IPS-18a (cell line): ENCODE measurements around the gene ARFIP2.

Experiments
- H3K27ac ChIP-seq: one replicate; pipeline ENCODE4 v1.5.1; 2013; ENCODE audit warnings: low read length
- H3K27me3 ChIP-seq: one replicate; pipeline ENCODE4 v1.6.1; 2013; ENCODE audit warnings: mild to moderate bottlenecking, low read length; ENCODE audit not compliant: control insufficient read depth, insufficient read depth
- H3K36me3 ChIP-seq: one replicate; pipeline ENCODE4 v1.6.1; 2013; ENCODE audit warnings: low read depth, low read length; ENCODE audit not compliant: control insufficient read depth
- H3K4me1 ChIP-seq: one replicate; pipeline ENCODE4 v1.6.1; 2013; ENCODE audit warnings: low read depth, low read length; ENCODE audit not compliant: control insufficient read depth
- H3K4me3 ChIP-seq: one replicate; pipeline ENCODE4 v1.5.1; 2013; ENCODE audit warnings: low read length
- H3K9ac ChIP-seq: one replicate; pipeline ENCODE4 v1.6.1; 2013; ENCODE audit warnings: mild to moderate bottlenecking, low read length, moderate library complexity
- H3K9me3 ChIP-seq: one replicate; pipeline ENCODE4 v1.6.1; 2013; ENCODE audit warnings: low read depth, low read length; ENCODE audit not compliant: control insufficient read depth

The ARFIP2 gene

DNA sequence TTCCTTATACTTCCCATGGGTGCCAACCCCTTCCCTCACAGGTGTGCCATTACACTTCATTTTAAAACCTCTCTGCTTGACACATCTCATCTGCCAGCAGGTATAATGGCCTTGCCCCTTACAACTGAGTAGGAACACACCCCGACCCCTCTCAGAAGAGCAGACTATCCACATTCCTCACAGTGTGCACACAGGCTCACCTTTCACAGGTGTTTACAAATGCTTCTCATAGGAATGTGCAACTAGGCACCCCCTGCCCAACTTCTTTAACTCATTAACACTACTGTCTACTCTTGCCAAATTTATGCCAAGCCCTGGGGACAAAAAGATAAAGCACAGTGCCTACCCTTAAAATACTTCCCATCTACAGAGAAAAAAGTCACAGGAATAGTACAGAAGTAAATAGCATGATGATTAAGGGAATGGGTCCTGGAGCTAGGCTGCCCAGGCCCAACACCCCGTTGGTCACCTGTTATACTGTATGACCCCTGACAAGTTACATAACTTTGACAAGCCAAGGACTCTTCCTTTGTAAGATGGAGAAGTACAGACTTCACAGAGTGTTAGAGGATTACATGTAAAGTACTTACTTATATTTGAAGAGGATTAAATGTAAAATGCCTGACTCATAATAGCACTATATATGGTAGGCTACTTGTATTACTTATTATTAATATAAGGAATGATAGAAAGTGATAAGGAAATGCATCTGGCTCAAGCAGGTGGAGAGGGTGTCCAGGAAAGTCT, 22.6 kb downstream of the ARFIP2 start:
- no peak overlapping the region for H3K4me3 ChIP-seq
- no peak overlapping the region for H3K9ac ChIP-seq
- no peaks in the 10 kb centered on the region for H3K4me1 ChIP-seq
- no peaks in the 10 kb centered on the region for H3K27me3 ChIP-seq
- no peak overlapping the region for H3K27ac ChIP-seq
- peaks cover 16% of the 10 kb centered on the region for H3K36me3 ChIP-seq
- no peaks in the 10 kb centered on the region for H3K9me3 ChIP-seq

DNA sequence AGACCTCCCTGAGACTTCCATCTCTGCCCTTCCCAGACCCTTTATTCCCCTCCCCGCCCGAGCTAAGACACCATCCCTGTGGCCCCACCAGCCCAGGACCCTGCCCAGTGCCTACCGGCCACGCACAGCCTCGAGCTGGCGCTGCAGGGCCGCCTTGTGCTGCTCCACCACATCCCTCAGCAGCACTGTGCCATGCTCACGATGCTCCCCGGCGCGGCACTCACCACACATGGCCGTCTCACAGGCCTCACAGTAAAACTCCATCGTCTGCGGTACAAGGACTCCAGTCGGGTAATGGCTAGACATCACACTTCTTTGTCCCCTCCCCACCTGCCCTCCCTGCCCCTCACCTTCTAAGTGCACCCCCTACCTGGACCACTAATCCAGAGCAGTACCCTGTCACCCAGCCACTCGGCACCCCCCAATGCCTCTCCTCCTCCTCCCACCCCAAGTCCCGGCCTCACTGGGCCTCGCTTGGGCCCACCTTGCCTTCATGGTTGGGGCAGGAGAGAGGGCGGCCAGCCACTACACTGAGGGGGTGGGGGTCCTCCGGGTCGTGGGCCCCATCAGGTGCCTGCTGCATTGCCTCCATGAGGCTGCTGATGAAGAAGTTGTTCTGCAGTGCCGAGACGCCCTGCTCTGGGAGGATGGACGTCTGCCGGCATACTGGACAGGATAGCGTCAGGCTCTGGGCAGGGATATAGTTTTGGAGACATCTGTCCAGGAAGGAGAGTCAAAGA, 23.4 kb downstream of the ARFIP2 start:
- H3K4me3 ChIP-seq, result no peak overlapping the region
- H3K9ac ChIP-seq, result no peak overlapping the region
- no peaks in the 10 kb centered on the region for H3K9me3 ChIP-seq
- peaks cover 16% of the 10 kb centered on the region for H3K36me3 ChIP-seq
- H3K27ac ChIP-seq, result no peak overlapping the region
- H3K4me1 ChIP-seq, result no peaks in the 10 kb centered on the region
- no peaks in the 10 kb centered on the region for H3K27me3 ChIP-seq

DNA sequence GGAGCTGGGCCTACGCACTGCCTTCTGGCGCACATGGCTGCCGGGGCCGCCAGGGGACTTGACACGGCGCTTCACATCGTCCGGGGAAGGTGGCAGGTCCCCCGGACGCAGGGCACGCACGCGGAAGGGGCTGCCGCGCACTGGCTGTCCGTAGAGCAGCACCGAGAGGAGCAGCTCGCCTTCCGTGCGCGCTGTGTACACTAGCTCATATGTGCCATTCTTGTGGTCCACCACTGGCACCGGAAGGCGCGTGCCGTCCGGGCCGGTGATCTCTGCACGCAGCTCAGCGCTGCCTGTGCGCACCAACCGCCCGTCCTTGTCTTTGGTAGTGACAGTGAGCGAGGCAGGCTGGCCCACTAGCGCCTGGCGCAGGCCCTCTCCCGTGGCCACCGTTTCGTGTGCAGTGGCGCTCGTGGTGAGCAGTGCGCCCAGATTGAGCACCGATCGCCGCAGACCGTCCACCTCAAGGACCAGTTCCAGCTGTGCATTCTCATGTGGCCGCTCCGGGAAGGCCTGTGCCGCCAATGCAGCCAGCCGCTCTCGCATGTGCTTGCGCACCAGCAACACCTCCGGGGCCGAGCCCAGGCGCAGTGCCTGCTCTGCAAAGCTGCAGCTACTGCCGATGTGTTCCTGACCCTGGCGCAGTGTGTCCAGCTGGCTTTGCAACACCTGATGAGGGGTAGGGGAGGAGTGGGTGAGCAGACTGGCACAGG, 24.6 kb downstream of the ARFIP2 start:
- no peak overlapping the region for H3K4me3 ChIP-seq
- no peak overlapping the region for H3K9ac ChIP-seq
- no peaks in the 10 kb centered on the region for H3K9me3 ChIP-seq
- H3K36me3 ChIP-seq, result peaks cover 16% of the 10 kb centered on the region
- H3K27me3 ChIP-seq, result no peaks in the 10 kb centered on the region
- H3K4me1 ChIP-seq, result no peaks in the 10 kb centered on the region
- H3K27ac ChIP-seq, result no peak overlapping the region

DNA sequence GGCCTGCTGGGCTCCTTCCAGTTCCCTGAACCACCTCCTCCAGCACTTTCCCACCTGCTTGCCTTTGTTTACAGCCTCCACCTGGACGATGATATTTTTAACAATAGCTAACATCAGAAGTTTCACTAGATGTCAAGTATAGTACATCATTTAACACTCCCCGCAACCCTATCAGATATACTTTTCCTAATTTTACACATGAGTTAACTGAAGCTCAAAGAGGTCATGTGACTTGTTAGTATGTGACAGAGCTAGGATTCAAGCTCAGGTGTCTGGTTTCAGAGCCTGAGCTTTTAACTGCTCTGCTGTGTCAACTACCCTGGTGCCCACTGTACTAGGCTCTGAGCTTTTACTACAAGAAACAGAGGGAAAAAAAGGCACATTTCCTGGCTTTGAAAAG, 26.1 kb downstream of the ARFIP2 start:
- Histone ChIP-seq H3K27ac (no peak overlapping the region), H3K27me3 (no peaks in the 10 kb centered on the region), H3K9me3 (no peaks in the 10 kb centered on the region), H3K4me3 (no peak overlapping the region), H3K4me1 (no peaks in the 10 kb centered on the region), H3K36me3 (peaks cover 24% of the 10 kb centered on the region), H3K9ac (no peak overlapping the region)

DNA sequence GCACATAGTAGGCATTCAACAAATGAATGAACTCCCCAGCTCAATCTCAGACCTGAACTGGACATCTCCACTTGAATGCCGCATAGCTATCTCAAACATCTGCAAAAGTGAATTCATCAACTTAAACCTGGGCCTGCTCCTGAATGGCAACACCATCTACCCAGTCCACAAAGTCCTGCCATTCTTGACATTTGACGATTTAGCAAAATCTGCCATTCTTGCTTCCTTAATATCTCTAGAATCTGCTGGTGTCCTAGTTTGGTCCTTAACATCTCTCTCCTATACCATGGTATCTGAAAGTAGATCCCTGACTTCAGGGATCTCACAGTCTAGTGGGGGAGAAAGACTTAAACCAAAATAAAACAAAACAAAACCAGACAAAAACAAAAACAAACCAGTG, 28.0 kb downstream of the ARFIP2 start:
- H3K4me3 ChIP-seq, result no peak overlapping the region
- H3K9me3 ChIP-seq, result no peaks in the 10 kb centered on the region
- H3K36me3 ChIP-seq, result peaks cover 24% of the 10 kb centered on the region
- no peak overlapping the region for H3K9ac ChIP-seq
- no peak overlapping the region for H3K27ac ChIP-seq
- no peaks in the 10 kb centered on the region for H3K27me3 ChIP-seq
- no peaks in the 10 kb centered on the region for H3K4me1 ChIP-seq

DNA sequence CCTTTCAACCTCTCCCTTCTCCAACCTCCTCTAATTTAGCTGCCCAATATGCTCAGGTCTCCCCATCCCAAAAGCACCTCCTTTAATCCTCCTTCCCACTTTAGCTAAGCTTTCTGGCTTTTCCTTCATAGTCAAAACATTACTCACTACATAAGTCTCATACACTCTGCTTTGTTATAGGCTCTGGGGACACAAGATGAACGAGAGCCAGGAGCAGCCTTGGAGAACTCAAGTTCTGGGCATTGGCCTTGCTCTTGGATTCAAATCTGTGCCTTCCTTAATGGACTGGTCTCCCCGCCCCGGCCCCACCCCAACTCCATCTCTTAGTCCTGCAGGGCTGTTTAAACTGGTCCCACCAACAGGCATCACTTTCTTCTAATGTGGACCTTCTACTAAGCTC, 28.9 kb downstream of the ARFIP2 start:
- H3K4me3 ChIP-seq, result no peak overlapping the region
- no peaks in the 10 kb centered on the region for H3K9me3 ChIP-seq
- H3K36me3 ChIP-seq, result peaks cover 24% of the 10 kb centered on the region

DNA sequence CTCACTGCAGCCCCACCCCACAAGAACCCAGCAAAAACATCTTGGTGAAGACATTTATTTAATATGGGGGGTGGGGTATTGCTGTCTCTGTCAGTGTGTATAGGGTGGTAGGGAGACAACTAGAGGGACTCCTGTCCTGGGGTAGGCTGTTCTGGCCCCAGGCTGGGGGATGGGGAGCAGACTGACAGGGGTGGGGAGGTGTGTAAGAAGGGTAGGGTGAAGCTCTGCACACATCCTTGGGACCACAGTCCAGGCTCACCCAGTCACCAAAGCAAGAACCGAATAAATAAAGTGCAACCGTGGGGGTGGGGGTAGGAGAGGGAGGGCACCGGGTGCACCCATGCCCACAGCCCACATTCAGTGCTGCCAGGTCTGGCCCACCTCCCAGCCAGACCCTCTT, 32.6 kb downstream of the ARFIP2 start:
- no peak overlapping the region for H3K9ac ChIP-seq
- H3K36me3 ChIP-seq, result peaks cover 9% of the 10 kb centered on the region
- no peak overlapping the region for H3K27ac ChIP-seq
- H3K4me3 ChIP-seq, result no peak overlapping the region
- no peaks in the 10 kb centered on the region for H3K27me3 ChIP-seq
- no peaks in the 10 kb centered on the region for H3K4me1 ChIP-seq
- no peaks in the 10 kb centered on the region for H3K9me3 ChIP-seq

More for the DNA sequence above, 28.9 kb downstream of the ARFIP2 start:
- Histone ChIP-seq H3K27me3 (no peaks in the 10 kb centered on the region), H3K9ac (no peak overlapping the region), H3K27ac (no peak overlapping the region), H3K4me1 (no peaks in the 10 kb centered on the region)

DNA sequence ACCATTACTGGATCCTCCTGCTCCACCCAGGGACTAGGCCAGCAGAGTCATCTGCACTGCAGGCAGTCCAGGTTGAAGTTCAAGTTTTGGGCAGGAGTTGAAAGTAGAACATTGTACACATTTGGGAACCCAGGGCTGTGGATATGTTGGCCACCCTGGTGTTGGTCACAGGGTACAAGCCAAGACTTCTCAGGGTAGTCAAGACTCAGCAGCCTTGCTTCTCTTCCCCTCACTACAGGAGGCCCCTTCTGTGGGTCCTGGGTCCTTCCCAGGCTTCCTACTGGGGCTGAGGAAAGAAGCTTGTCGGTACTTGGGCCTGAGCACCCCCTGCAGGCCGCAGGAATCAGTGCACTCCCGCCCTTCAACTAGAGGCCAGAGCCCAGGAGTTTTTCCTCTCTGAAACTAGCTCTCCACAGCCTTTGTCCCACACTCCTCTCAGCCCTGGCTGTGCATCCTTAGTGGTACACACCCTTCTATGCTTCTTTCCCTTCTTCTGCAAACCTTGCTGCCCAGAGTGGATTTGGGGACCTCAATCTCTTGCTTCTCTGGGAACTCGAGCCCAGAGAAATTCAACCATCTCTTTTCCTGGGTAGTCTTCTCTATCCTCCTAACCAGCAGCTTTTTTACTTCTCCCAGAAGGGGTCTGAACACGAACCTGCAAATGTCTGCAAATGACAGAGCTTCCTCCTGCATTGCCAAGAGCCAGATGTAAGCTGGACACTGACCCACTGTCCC, 37.7 kb downstream of the ARFIP2 start:
- Histone ChIP-seq H3K27ac (no peak overlapping the region), H3K4me1 (no peaks in the 10 kb centered on the region), H3K27me3 (no peaks in the 10 kb centered on the region), H3K9me3 (no peaks in the 10 kb centered on the region), H3K36me3 (no peaks in the 10 kb centered on the region), H3K4me3 (no peak overlapping the region), H3K9ac (no peak overlapping the region)

DNA sequence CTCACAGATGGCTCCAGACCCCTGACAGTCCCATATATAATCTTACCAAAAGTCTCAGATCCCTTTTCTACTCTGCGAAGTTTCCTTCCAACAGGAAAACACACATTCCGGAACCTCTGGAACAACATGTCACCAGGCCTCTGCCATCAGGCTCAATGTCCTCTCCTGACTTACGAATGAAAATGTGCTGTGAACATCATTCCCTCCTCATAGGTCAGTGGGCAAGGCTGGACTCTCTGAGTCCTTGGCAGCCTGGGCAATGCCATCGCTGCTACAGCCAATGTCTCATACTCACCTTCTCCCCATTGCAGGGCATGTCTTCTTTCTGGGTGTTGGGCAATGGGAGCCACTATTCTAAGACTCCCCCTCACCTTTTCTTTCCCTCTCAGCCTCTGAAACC, 38.7 kb downstream of the ARFIP2 start:
- Histone ChIP-seq H3K36me3 (no peaks in the 10 kb centered on the region), H3K4me3 (no peak overlapping the region), H3K9me3 (no peaks in the 10 kb centered on the region), H3K4me1 (no peaks in the 10 kb centered on the region), H3K9ac (no peak overlapping the region), H3K27me3 (no peaks in the 10 kb centered on the region), H3K27ac (no peak overlapping the region)

DNA sequence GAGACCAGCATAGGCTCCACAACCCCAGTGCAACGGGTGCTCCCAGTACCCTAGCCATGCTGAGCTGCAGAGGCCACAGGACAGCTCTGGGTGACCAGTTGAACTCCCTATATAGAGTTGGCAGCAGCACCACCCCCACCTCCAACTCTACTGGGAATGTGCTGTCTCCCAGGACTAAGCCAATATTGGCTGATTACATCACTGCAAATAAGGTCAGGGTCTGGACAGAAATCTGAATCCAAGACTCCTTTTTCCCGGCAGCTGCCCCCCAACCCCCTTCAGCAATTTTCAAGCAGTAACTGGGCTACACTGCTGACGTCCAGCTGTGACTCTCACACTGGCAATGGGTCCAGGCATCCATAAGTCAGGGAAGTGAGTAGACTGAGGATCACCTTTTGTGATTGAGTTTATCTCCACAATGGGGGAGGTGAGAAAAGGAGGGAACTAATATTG, 40.2 kb downstream of the ARFIP2 start, which contains the start of gene HPX:
Gene HPX (minus strand): TSS at position 82 of the 453 bp plus-strand sequence. CDS start 24 bp downstream, at position 58.
- H3K36me3 ChIP-seq, result no peaks in the 10 kb centered on the region
- no peaks in the 10 kb centered on the region for H3K27me3 ChIP-seq
- H3K4me1 ChIP-seq, result no peaks in the 10 kb centered on the region
- no peak within 1 kb of the TSS for H3K9ac ChIP-seq
- no peak within 1 kb of the TSS for H3K4me3 ChIP-seq
- H3K9me3 ChIP-seq, result no peaks in the 10 kb centered on the region
- H3K27ac ChIP-seq, result no peak within 1 kb of the TSS

DNA sequence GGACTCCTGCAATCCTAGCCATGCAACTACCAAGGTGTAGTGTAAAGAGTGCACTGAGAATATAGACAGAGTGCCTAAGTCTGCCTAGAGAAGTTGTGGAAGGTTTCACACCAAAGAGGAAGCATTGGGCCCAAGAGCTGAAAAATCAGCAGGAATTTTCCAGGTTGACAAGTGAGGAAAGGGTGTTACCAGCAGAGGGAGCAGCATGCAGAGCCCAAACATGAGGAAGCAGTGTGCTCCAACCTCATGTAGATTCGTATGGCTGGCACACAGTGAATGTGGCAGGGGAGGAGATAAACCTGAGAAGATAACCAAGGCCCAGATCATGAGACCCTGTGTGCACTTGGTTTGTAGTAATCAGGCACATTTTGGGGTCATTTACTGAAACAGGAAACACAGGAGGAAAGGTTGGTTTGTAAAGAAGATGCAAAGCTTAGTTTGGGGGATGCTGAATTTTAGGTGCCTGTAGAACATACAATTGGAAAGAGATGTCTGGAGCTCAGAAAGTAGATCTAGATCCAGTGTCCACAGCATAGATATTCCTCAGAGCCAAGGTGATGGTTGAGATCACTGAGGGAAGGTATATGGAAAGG, 42.1 kb downstream of the ARFIP2 start:
- Histone ChIP-seq H3K27me3 (no peaks in the 10 kb centered on the region), H3K4me3 (no peak overlapping the region), H3K36me3 (no peaks in the 10 kb centered on the region), H3K4me1 (no peaks in the 10 kb centered on the region), H3K9me3 (no peaks in the 10 kb centered on the region), H3K27ac (no peak overlapping the region), H3K9ac (no peak overlapping the region)
